ENCODE measurements around the gene LRRC28. TPM values are rescaled to one million over a fixed set of nuclear protein-coding genes. Genes with fewer than 3 reads are reported as not detected.

LRRC28 gene
- total and polyA plus RNA-seq, 2 of the 4 experiments (the other 2 are of a cell fraction): 12.7 to 21.1 TPM

- H3K14ac ChIP-seq (replicated peaks; ENCODE audit: low read depth, low read length): no peak overlapping the region
- H3K36me3 ChIP-seq (ENCODE audit: control insufficient read depth, insufficient read depth, low read length): no peaks in the 10 kb centered on the region
- H3K4me3 ChIP-seq (ENCODE audit: insufficient read depth, low read depth, low read length): no peak overlapping the region
- no peak overlapping the region for H3K18ac ChIP-seq (ENCODE audit: low read depth, low read length)
- no peaks in the 10 kb centered on the region for H3K9me3 ChIP-seq (ENCODE audit: control insufficient read depth, insufficient read depth, low read length)
- no peak for ATAC-seq (ENCODE audit: low read depth)
- H3K4ac ChIP-seq (ENCODE audit: low read depth, low read length): peak overlapping the region; percentile 37; the same call in 1 of the 2 replicates
- TF ChIP-seq RCOR1 (IDR thresholded peaks at IDR 0.05; ENCODE audit: insufficient replicate concordance, low read length) (no peak), CTCF (conservative IDR thresholded peaks at IDR 0.05; ENCODE audit: low read depth, low read length) (no peak), ELK1 (IDR thresholded peaks at IDR 0.05; ENCODE audit: borderline replicate concordance, low read depth, low read length) (no peak), POLR2A (IDR thresholded peaks at IDR 0.05; ENCODE audit: low read depth, low read length) (no peak), MAFK (IDR thresholded peaks at IDR 0.05; ENCODE audit: low read depth, low read length) (no peak), BHLHE40 (IDR thresholded peaks at IDR 0.05; ENCODE audit: low read depth, low read length) (no peak), NFE2L2 (IDR thresholded peaks at IDR 0.05; ENCODE audit: low read depth, low read length) (no peak), FOS (IDR thresholded peaks at IDR 0.05; ENCODE audit: low read depth, low read length) (no peak), RAD21 (IDR thresholded peaks at IDR 0.05; ENCODE audit: low read length) (no peak), CEBPB (IDR thresholded peaks at IDR 0.05; ENCODE audit: low read depth, low read length) (no peak), MXI1 (IDR thresholded peaks at IDR 0.05; ENCODE audit: borderline replicate concordance, low read depth, low read length) (no peak), USF2 (IDR thresholded peaks at IDR 0.05; ENCODE audit: low read depth, low read length) (no peak), RFX5 (IDR thresholded peaks at IDR 0.05; ENCODE audit: low read depth, low read length) (no peak), CHD1 (IDR thresholded peaks at IDR 0.05; ENCODE audit: low read depth, low read length) (no peak), SMC3 (IDR thresholded peaks at IDR 0.05; ENCODE audit: low read depth, low read length) (no peak), MAZ (IDR thresholded peaks at IDR 0.05; ENCODE audit: borderline replicate concordance, low read depth, low read length) (no peak)
- H4K91ac ChIP-seq (ENCODE audit: insufficient read depth, low read depth, low read length): no peak overlapping the region
- H3K4me2 ChIP-seq (ENCODE audit: low read depth, low read length): no peak overlapping the region
- H4K8ac ChIP-seq (ENCODE audit: low read depth in 2 of 2, low read length in 2 of 2): no peak overlapping the region
- intact Hi-C loops (cut with micrococcal nuclease): no loop called here
- H3K4me1 ChIP-seq (ENCODE audit: control insufficient read depth, insufficient read depth, low read length): peaks cover 11% of the 10 kb centered on the region
- POLR2A ChIA-PET (ENCODE audit: unreplicated experiment): no interaction called here
- no peak overlapping the region for H2BK15ac ChIP-seq (ENCODE audit: low read depth, low read length)
- CTCF ChIA-PET: no interaction called here
- in situ Hi-C loops (cut with MboI; ENCODE audit: low sequenced_read_pairs): no loop called here
- H4K20me1 ChIP-seq (ENCODE audit: insufficient read depth, low read length): no peaks in the 10 kb centered on the region
- no peak overlapping the region for H2BK120ac ChIP-seq (ENCODE audit: low read depth, low read length)
- H3K9ac ChIP-seq (ENCODE audit: low read depth, low read length): no peak overlapping the region
- no peak overlapping the region for H3K23ac ChIP-seq (ENCODE audit: low read depth, low read length)
- H2BK20ac ChIP-seq (ENCODE audit: low read depth, low read length): no peak overlapping the region
- dilution Hi-C loops (cut with HindIII; ENCODE audit: low sequenced_read_pairs, unreplicated experiment): no loop called here
- 80% methylated on average over 1 of the region's 5 CpGs; no CpG with 5 or more reads in 1 of the 2 experiments for WGBS, 2 experiments (ENCODE audit: extremely low coverage in 2 of 2, insufficient read length in 1 of 2)
- no peak for DNase-seq
- no TSS peak for BruUV-seq (replicated peaks)
- H3K27me3 ChIP-seq (ENCODE audit: control insufficient read depth, insufficient read depth, low read length): 0 out of 2 replicates have a peak, but pooled peaks cover 2% of the 10 kb centered on the region
- no peak overlapping the region for H3K27ac ChIP-seq (ENCODE audit: insufficient read depth, low read length)
- H3K79me1 ChIP-seq (ENCODE audit: low read depth in 1 of 2, low read length in 2 of 2): no peaks in the 10 kb centered on the region
- H4K5ac ChIP-seq (ENCODE audit: low read depth, low read length): no peak overlapping the region
- H2AK5ac ChIP-seq (ENCODE audit: low read depth, low read length): 0 out of 2 replicates have a peak overlapping the region, but pooled peaks have one; percentile 4
- peak overlapping the region; percentile 53 for H2AK9ac ChIP-seq (replicated peaks; ENCODE audit: low read depth, low read length, poor library complexity)
- no peak overlapping the region for H3K56ac ChIP-seq (ENCODE audit: extremely low read depth, insufficient read depth, low read length)
- no peak overlapping the region for H2BK5ac ChIP-seq (ENCODE audit: low read depth, low read length, poor library complexity, severe bottlenecking)
- H2AFZ ChIP-seq (replicated peaks; ENCODE audit: low read length, poor library complexity): no peak overlapping the region
- peaks cover 12% of the 10 kb centered on the region for H3K9me1 ChIP-seq (ENCODE audit: insufficient read depth, low read length)
Observed at GRCh38 chr15:99429681-99430081, 178.4 kb downstream of the LRRC28 start.
